Right renal pelvis (tissue), 4 donors: Measurements from ENCODE around the gene ABO. TPM values are rescaled to one million over a fixed set of nuclear protein-coding genes. Genes with fewer than 3 reads are reported as not detected.
"Not testable (repeated sequence)": the region's sequence is repeated elsewhere in the genome, so short reads cannot be mapped to it uniquely, and the experiment has no call there.

Source experiments
- DNase-seq, 4 donors: peaks; one replicate each; pipeline ENCODE4 v3.0.0-alpha.2; 2013; ENCODE audit warnings: low read depth in 4 of 4, low spot score in 3 of 4, missing footprints in 1 of 4
- polyA plus RNA-seq, 4 donors: library from polyadenylated mRNA; unstranded; fragments of 120-200 nt; gene quantifications; one replicate each; pipeline ENCODE4 v1.2.1, GENCODE V29; 2013; ENCODE audit not compliant: insufficient read length in 4 of 4

Gene ABO
- polyA plus RNA-seq, 4 donors: 9.8 to 30.9 (median 24.8) TPM

DNA sequence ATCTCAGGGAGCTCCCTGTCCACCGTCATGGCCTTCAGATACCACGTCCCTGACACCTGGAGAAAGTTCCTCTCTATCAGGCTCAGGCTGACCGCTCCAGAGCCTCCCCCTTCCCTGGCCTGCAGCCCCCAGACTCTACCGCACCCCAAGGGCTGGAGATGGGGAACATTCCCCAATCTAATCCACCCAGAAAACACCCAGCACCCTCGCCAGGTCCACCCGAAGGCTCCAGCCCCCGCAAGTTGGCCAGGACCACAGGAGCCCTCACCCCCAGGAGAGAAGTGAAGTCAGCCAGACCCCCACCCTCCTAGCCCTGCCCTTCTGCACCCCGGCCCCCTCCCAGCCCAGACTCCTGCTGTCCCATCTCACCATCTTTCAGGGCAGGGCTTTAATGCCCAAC lies 47.0 kb downstream of the ABO start:
- not testable (repeated sequence) for DNase-seq

DNA sequence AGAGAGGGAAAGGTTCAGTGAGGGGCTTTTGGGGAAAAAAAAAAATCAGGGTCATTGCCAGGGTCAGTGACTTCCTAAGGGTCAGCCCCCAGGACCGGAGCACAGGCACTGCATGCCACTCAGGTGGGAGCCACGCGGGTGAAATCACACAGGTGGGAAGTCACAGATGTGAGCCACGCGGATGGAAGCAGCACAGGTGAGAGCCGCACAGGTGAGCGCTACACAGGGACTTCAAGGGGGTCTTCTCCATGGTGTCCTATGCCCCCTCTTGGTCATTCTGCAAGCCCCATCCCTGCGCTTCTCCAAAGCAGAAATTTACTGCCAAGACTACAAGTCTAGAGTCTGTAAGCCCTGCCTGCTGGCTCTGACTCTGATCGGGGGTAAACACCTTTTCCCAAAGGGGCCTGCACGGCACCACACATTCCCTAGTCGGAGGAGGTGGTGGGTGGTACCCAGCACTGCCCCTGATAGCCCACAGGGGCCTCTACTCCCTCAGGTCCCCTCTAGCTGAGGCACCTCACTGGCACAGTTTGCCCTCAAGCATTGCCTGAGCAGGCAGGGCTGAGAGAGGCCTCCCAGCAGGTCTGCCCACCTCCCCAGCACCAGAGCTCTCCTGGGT lies 47.6 kb downstream of the ABO start:
- DNase-seq: no peak

DNA sequence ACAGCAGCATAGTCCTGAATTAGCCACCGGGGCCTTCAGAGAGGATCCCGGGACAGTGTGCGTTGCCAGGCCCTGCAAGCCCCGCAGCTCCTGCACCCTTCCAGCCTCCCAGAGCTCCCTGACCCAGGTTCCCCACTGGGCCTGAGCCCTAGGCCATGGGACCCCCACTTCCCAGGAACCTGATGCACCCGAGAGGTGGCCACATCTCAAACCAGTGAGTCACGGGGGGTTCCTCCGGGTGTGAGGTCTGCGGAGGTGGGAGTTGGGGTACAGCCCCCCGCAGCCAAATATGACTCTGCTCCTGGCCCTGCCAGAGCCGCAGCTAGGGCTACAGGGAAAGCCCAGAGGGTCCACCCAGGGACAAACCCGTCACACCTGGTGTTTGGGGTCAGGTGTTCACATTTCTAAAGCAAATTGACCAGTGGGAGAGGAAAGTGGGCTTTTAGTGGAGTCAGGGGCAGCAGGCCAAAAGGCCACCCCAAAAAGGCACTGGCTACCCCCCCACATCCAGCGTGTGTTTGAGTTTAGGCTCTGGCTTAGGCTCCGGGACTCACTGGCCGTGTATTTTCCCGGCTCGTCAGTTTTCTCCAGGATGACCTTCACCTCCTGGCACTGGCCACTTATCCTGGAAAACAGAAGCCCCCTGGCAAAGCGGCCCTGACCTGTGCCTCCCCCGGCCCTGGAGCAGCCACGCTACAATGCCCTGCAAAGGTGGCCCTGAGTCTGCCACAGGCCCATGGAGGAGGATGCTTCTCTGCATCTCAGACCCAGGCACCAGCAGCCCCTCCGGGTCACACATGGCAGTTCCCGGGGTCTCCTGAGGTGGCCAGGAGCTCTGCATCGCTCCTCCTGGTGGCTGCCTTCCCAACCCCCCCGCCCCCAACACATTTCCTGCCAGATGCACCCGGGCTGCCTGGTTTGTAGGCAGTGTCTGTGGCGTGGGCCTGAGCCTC lies 48.5 kb downstream of the ABO start:
- no peak for DNase-seq

DNA sequence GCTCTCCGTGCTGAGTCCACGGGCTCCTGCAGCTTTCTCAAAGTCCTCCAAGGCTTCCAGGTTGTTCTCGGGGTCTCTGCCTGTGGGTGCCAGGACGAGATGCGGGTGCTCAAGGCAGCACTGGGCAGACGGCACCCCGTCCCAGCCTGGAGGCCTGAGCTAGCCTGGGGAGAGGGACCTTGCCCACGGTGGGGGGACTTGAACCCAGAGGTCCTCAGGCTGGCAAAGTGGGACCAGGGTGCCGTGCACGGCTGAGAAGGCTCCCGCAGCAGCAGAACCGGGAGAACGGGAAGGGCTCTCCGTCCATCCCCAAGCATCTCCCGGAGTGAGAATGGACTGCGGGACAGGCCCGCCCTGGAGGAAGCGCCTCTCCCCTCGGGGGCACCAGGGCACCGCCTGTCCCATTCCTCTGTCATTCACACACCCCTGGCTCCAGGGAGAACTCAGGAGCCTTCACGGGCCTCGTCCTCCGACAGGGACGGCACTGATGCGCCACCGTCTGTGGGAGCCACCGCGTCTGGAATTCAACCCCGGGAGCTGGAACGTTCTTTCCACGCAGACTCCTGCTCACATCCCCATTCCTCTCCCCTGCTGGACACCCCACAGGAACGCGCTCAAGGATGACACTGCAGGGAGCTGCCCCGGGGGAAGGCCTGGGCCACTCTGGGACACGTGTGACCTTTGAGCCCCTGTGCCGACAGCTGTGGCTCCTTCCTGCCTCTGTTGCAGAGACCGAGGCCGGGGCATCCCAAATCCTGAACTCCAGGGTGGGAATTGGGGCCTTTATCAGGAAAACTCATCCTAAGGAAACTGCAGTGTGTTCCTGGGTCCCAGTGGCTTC lies 49.6 kb downstream of the ABO start:
- no peak for DNase-seq

DNA sequence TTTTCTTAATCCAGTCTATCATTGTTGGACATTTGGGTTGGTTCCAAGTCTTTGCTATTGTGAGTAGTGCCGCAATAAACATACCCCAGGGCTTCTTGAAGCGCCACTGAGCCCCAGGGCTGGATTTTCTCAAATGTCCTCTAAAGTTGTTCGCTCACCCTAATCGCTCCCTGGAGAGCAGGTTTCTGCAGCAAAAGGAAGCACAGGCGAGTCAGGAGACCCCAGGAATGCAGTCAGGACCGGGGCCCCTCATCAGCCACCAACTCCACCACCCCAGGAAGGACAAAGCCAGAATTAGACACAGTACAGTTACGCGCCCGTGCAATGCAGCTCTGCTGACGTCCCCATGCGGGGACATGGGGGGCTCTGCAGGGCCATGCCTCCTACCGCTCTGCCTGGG lies 50.2 kb downstream of the ABO start:
- no peak for DNase-seq

DNA sequence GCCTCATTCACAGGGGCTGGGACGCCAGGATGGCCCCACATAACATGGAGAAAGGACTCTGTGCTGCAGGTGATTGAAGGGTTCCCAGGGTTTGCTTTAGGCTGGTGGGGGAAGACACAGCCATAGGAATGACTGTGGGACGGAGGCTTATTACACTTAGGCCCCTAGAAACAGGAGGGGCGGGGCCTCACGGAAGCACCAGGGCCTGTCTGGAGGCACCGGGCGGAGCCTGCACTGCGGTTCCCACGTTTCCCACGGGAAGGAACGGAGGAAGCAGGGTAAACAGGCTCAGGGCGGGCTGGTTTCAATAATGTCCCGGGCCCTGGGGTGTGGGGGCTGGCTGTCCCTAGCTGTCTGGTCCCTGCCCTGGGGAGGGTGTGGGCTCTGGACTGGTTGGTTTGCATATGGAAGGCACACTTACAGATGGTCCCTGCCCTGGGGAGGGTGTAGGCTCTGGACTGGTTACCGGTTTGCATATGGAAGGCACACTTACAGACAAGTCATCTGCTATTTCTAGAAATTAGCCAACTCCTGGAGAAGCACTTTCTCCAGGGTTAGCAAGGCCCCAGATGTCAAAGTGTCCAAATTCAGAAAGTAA lies 51.7 kb downstream of the ABO start:
- not testable (repeated sequence) for DNase-seq

DNA sequence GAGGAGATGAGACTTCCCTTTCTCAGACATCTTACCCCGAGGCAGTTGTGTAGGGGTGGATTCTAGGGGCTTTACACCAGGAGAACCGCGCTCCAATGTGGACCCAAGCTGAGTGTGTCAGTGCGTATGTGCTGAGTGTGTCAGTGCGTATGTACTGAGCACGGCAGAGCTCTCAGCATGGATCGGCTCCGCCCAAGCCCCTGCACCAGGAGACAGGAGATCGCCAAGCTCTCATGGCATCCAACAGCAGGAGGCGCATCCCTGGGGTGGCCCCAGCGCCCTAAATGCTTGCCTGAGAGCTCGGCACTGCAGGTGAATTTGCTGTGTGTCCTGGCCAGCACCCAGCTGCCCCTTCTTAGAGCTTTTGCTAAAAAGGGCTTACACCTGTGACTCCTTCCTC lies 53.0 kb downstream of the ABO start:
- DNase-seq: not testable (repeated sequence)

DNA sequence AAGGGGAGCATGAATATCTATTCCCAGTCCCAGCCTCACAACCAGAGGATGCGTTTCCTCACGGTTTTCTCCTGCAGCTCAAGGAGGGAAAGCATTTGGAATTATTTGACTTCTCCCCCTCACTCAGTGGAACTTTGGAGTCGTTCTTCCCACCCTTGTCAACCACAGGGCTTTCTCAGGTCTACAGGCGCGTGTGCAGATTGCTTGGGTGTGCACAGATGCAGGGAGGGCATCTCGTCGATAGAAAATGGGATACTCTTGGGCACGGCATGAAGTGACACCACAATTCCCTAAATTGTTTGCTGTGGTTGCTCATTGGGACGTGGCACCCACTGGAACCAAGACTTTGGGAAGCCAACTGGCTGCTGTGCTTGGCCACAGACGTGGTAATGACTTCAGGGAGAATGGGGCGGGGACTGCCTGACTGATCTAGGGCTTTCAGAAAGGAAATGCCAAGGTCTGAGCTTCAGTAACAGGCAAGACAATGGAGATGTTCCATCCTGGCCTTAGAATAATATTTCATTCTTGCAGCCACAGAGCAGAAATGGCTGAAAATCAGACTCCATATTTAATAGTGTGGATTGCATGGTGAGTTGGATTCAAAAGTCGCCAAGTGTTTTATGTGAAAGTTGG lies 53.7 kb downstream of the ABO start:
- DNase-seq: no peak

DNA sequence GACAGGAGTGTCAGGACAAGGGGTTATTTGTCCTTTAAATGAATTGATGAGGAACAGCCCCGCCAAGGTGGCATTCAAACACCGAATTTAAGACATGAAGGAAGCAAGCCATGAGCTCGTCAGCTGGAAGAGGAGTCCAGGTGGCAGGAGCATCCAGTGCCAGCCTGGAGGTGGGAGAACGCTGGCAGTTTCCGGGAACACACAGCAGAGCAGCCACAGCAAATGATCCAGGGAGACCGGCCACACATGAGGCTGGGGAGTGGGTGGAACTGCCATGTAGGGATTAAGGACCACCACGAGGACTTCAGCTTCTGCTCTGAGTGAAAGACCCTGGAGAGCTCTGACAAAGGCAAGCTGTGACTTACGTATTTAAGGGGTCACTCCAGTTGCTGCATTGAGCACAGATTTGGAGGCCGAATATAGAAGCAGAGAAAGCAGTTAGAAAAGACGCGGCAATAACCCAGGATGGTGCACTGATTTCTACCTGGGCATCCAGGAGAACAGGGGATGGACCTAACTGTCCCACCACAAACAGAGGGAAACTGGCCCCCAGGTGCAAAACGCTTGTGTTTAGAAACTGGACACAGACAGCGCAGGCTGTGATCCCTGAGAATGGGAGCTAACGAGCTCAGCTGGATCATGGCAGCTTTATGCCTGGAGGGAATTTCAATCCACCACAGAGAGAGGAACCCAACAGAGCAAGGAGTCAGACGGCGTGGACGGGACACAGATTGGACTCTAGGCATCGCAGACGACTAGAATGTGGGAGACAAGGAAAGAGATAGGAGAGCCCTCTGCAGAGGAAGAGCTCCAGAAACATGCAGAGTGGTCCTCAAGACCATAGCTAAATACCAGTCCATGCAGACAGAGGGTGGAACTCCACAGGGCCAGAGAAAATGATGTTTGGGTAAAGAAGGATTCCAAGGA lies 56.7 kb downstream of the ABO start:
- not testable (repeated sequence) for DNase-seq

DNA sequence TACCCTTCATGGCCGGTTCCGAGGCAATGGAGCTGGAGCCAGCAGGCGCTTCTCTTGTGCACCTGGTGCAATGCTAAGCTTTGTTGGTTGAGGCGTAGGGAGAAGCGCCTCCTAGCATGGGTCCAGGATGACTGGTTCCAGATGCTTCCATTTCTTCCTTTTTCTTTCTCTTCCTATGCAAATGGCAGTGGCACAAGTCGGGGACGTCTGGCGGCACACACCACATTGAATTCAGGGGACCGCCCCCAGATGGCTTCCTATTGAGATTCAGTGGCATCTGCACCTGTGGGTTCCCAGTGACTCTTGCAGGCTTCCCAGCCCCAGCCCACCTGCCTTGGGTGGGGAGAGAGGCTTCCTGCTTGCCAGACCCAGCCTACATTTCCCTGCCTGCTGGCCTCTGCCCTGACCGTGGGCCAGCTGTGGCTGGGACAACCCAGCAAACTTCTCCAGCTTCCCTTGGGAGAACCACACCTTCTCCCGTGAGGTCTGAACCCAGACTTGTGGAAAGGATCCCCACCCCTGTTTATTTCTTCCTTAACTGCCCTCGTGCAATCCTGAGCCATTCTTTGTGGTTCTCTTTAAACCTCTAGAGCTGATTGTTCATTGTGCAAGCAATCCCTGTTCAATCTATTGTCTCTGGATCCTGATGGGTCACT lies 57.5 kb downstream of the ABO start:
- not testable (repeated sequence) for DNase-seq

DNA sequence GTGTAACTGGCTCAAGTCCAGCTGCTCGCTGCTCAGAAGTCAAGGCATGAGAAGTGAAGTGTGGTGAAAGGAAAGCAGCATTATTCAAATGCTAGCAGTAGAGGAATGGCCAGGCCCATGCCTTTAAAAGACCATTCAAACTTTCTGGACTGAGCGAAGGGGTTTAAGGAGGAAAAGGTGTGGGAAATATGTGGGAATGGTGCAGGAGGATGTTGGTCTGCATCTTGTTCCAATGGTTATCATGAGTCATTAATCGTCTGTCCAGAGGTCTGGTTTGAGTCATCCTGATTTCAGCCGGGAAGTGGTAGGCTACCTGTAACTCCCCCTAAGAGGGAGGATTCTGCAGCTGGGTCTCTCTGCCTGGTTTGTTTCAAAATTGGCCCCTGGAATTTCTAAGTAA lies 60.7 kb downstream of the ABO start:
- not testable (repeated sequence) for DNase-seq

DNA sequence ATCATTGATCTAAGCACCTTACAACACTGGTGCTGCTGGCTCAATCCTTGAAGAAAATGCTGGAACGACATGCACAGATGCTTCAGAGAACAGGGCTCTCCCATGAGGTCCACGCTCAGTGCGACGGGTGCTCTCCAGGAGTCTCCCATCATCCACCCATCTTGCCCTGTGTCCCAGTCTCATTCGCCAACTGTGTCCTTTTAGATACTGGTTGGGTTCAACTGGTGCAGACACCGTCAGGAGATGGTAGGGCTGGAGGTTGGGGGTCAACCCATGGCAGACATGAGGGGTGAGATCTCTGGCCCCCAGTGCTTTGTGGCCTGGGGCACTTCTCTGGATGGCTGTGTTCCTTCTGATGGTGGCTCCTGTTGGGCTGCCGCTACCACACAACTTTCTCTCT lies 64.4 kb downstream of the ABO start:
- DNase-seq: no peak

DNA sequence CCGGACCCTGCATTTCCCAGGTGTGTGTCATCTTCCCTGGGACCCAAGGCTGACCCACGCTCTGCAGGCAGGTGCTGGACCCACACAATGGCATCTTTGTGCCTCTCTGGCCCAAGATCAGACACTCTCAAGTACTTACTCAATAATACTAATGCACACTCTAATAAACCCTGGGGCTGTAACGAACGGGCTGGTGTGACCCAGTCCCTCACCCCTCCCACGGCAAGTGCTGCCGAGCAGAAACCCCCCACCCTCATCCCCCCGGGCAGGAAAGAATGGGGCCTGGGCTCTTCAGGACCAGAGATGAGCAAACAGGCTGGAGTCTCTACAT lies 64.8 kb downstream of the ABO start:
- DNase-seq: no peak

DNA sequence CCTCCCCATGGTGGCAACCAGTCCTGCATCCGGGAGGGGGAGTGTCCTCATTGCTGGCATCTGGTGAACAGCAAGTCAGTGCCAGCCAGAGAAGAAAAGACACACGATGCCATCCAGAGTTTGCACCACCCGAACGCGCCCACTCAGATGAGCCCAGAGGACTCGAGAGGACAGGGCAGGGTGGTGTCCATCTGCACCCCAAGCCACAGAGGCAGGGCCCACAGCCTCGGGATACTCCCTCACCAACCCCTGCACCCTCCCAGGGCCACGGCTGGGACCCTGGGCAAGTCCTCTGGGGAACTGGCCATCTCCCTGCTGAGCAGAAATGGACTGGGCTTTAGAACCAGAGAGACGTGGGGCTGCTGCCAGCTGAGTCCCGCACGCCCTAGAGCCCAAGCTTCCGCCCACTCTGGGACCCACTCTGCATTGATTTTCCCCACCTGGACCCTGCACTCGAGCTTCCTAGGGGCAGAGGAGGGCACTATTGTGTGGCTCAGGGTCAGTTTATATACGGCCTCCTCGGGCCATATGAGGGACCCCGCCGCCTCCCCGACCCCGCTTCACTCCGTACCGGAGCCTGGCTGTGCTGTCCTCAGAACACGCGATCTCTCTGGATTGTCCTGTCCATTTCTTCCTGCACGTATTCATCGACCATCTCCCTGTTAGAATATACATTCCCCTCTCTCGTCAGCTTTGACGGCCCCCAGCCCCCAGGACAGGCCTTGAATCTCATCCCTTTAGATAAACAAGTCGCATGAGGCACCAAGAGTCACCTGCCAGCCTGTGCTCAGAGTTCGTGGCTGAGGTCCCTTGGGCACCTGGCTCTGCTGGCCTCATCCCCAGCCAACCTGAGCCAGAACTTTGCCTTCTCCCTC lies 65.4 kb downstream of the ABO start:
- not testable (repeated sequence) for DNase-seq

DNA sequence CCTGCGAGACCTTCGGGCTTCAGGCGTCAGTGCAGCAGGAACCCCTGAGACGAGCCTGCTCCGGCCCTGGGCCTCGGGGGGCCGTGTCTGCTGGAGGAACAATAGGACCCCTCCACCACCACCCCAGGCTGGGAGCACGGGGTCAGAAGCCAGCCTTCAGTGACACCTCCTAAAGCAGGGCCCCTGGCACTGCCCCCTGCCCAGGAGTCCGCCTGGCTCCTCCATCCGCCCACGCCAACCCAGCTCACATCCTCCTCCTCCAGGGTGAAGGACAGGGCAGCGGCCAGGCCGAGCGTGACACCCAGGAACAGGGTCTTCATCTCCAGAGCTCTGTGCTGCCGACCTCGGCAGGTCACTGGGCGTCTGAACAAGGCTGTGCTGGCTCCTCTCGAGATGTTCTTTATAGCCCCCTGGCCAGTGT lies 66.1 kb downstream of the ABO start, which contains the start of gene OBP2B:
Gene OBP2B (minus strand): TSS at position 371 of the 421 bp plus-strand sequence. CDS start 51 bp downstream, at position 320.
- DNase-seq: not testable (repeated sequence)

DNA sequence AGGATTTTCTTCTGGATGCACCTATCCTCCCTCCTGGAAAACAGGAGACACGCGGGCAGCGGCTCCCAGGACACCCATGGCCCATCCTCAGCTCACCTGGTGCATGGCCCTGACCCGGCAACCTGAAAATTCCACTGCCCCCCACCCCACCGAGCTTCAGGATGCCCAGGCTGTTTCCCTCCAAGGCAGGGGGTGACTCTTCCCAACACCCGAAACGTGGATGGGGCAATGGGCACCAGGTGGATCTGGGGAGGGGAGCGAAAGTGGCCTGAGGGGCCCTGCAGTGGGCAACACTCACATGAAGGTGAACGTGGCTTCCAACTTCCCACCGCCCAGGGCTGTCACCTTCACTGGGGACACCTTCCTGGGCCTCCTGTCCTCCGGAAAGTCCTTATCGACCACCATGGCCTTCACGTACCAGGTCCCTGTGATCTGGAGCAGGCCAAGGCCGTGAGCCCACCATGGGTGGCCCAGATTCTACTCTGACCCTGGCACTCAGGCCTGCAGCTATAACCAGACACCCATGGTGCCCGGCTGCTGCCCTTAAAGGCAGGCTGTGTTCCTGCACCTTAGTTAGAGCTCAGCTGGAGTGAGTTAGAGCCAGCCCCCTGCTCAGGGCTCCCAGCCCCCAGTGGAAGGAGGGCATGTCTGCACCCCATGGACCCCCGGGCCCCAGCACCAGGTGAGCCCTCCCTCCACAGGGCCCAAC lies 66.7 kb downstream of the ABO start:
- not testable (repeated sequence) for DNase-seq
